ENCODE measurements around the gene IL17RD. TPM values are rescaled to one million over a fixed set of nuclear protein-coding genes. Genes with fewer than 3 reads are reported as not detected.
"Not testable (repeated sequence)": the region's sequence is repeated elsewhere in the genome, so short reads cannot be mapped to it uniquely, and the experiment has no call there.

IL17RD gene
- total RNA-seq, 2 donors from 2014 or later, result 47.1 to 71.3 TPM

DNA sequence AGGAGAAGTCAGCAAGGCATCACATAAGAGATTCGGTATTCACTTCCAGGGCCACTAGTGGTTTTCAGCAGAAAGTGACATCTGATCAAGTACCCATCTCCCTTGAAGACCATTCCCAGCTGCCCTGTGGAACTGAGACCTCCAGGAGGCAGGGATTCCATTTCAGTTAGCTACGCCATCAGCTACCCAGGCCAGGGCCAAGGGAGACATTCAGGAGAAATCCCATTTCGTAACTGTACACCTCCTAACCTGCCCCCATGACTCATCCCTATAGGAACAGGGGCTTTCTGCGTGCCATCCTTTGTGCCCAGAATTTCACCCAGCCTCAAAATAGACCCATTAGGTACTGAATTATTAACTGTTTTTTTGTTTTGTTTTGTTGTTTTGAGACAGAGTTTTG lies 79.9 kb downstream of the IL17RD start:
- H3K9me3 Mint-ChIP-seq, result no peaks in the 10 kb centered on the region
- H3K4me1 Mint-ChIP-seq, result peaks cover 12% of the 10 kb centered on the region

GRCh38 chr3:57083266-57083995 lies 81.7 kb downstream of the IL17RD start:
- not testable (repeated sequence) for H3K9me3 ChIP-seq (ENCODE audit: control insufficient read depth, low read length); H3K9ac ChIP-seq (ENCODE audit: extremely low read depth, low read length, poor library complexity, severe bottlenecking); H3K36me3 Mint-ChIP-seq (ENCODE audit: low read depth); H3K36me3 ChIP-seq (ENCODE audit: control insufficient read depth, insufficient read depth, low read length); H3K9me3 Mint-ChIP-seq; DNase-seq; H3K27me3 Mint-ChIP-seq (ENCODE audit: insufficient read depth); H3K27me3 ChIP-seq (ENCODE audit: control insufficient read depth, insufficient read depth, low read length, poor library complexity, severe bottlenecking); H3K4me3 Mint-ChIP-seq; H3K27ac ChIP-seq (ENCODE audit: low read depth, low read length); H3K4me1 ChIP-seq (ENCODE audit: control insufficient read depth, insufficient read depth, low read length); H3K4me3 ChIP-seq (ENCODE audit: low read length)
- peak overlapping the region; percentile 69 for H3K27ac Mint-ChIP-seq
- 93 to 94% methylated on average over 13 to 16 of the region's 16 CpGs for WGBS, 2 experiments (ENCODE audit: insufficient coverage in 1 of 2, insufficient read length in 1 of 2)
- H3K4me1 Mint-ChIP-seq, result peaks cover 17% of the 10 kb centered on the region

More for the DNA sequence above, 79.9 kb downstream of the IL17RD start:
- Histone ChIP-seq H3K4me3 (ENCODE audit: low read length) (no peak overlapping the region), H3K9me3 (ENCODE audit: control insufficient read depth, low read length) (no peaks in the 10 kb centered on the region), H3K27me3 (ENCODE audit: control insufficient read depth, insufficient read depth, low read length, poor library complexity, severe bottlenecking) (no peaks in the 10 kb centered on the region), H3K4me1 (ENCODE audit: control insufficient read depth, insufficient read depth, low read length) (peaks cover 2% of the 10 kb centered on the region), H3K9ac (ENCODE audit: extremely low read depth, low read length, poor library complexity, severe bottlenecking) (no peak overlapping the region), H3K36me3 (ENCODE audit: control insufficient read depth, insufficient read depth, low read length) (no peaks in the 10 kb centered on the region), H3K27ac (ENCODE audit: low read depth, low read length) (no peak overlapping the region)
- 90 to 100% methylated on average over 3 to 4 of the region's 4 CpGs for WGBS, 2 experiments (ENCODE audit: insufficient coverage in 1 of 2, insufficient read length in 1 of 2)
- Mint-ChIP-seq H3K27ac (no peak overlapping the region), H3K27me3 (ENCODE audit: insufficient read depth) (no peaks in the 10 kb centered on the region), H3K36me3 (ENCODE audit: low read depth) (peaks cover 12% of the 10 kb centered on the region), H3K4me3 (no peak overlapping the region)
- no peak for DNase-seq
- no peak for TF ChIP-seq CTCF (conservative IDR thresholded peaks at IDR 0.05)

GRCh38 chr3:57082481-57082880 lies 82.7 kb downstream of the IL17RD start:
- peaks cover 23% of the 10 kb centered on the region for H3K4me1 Mint-ChIP-seq
- peaks cover 9% of the 10 kb centered on the region for H3K27me3 Mint-ChIP-seq (ENCODE audit: insufficient read depth)
- H3K36me3 Mint-ChIP-seq (ENCODE audit: low read depth), result peaks cover 5% of the 10 kb centered on the region
- Histone ChIP-seq H3K4me1 (ENCODE audit: control insufficient read depth, insufficient read depth, low read length) (peaks cover 6% of the 10 kb centered on the region), H3K27me3 (ENCODE audit: control insufficient read depth, insufficient read depth, low read length, poor library complexity, severe bottlenecking) (peaks cover 9% of the 10 kb centered on the region), H3K4me3 (ENCODE audit: low read length) (no peak overlapping the region), H3K36me3 (ENCODE audit: control insufficient read depth, insufficient read depth, low read length) (no peaks in the 10 kb centered on the region), H3K9ac (ENCODE audit: extremely low read depth, low read length, poor library complexity, severe bottlenecking) (no peak overlapping the region), H3K9me3 (ENCODE audit: control insufficient read depth, low read length) (no peaks in the 10 kb centered on the region), H3K27ac (ENCODE audit: low read depth, low read length) (no peak overlapping the region)
- TF ChIP-seq CTCF (conservative IDR thresholded peaks at IDR 0.05), result no peak
- H3K4me3 Mint-ChIP-seq, result no peak overlapping the region
- 88 to 96% methylated on average over 6 of the region's 6 CpGs for WGBS, 2 experiments (ENCODE audit: insufficient coverage in 1 of 2, insufficient read length in 1 of 2)
- no peaks in the 10 kb centered on the region for H3K9me3 Mint-ChIP-seq
- H3K27ac Mint-ChIP-seq, result no peak overlapping the region
- no peak for DNase-seq
